Endothelial cell of umbilical vein (primary cell): ENCODE measurements around the gene GRK1.

Source experiments
- CTCF ChIP-seq, 2 donors: IDR thresholded peaks; 1 replicate in 1 of 2; 2 replicates in 1 of 2; pipeline ENCODE4 v1.5.1; 2011; ENCODE audit warnings: low read length in 2 of 2, mild to moderate bottlenecking in 2 of 2, moderate library complexity in 2 of 2, control low read depth in 1 of 2, inconsistent platforms in 1 of 2, low read depth in 1 of 2; ENCODE audit not compliant: insufficient read depth in 1 of 2; ENCODE audit errors: extremely low read depth in 1 of 2
- EZH2 ChIP-seq: IDR thresholded peaks from 2 replicates; pipeline ENCODE4 v1.6.1; 2012; ENCODE audit warnings: borderline replicate concordance, low read depth, mild to moderate bottlenecking, moderate library complexity, low read length, inconsistent platforms; ENCODE audit not compliant: severe bottlenecking
- MAX ChIP-seq: IDR thresholded peaks from 2 replicates; pipeline ENCODE4 v1.6.1; 2011; ENCODE audit not compliant: insufficient read depth, insufficient read length
- POLR2A ChIP-seq: IDR thresholded peaks from 2 replicates; pipeline ENCODE4 v1.6.1; 2012; ENCODE audit warnings: low read depth, mild to moderate bottlenecking, control low read depth, low read length
- POLR2AphosphoS5 ChIP-seq: IDR thresholded peaks from 2 replicates; pipeline ENCODE4 v1.6.1; 2012; ENCODE audit warnings: low read depth, mild to moderate bottlenecking, control low read depth, low read length, moderate library complexity; ENCODE audit not compliant: insufficient read depth

GRCh38 chr13:113668491-113668971 is 1.5 kb downstream of the GRK1 start:
- TF ChIP-seq MAX (no peak), POLR2AphosphoS5 (no peak), CTCF (IDR thresholded peaks at IDR 0.05; ENCODE audit: extremely low read depth in 1 of 2, insufficient read depth in 1 of 2, low read depth in 1 of 2, low read length in 2 of 2) (no peak), EZH2 (no peak), POLR2A (no peak)
